Measurements from ENCODE around the gene PAFAH1B2.
A peak's percentile ranks its signal among the peaks of the same experiment; 100 is the strongest.

DNA sequence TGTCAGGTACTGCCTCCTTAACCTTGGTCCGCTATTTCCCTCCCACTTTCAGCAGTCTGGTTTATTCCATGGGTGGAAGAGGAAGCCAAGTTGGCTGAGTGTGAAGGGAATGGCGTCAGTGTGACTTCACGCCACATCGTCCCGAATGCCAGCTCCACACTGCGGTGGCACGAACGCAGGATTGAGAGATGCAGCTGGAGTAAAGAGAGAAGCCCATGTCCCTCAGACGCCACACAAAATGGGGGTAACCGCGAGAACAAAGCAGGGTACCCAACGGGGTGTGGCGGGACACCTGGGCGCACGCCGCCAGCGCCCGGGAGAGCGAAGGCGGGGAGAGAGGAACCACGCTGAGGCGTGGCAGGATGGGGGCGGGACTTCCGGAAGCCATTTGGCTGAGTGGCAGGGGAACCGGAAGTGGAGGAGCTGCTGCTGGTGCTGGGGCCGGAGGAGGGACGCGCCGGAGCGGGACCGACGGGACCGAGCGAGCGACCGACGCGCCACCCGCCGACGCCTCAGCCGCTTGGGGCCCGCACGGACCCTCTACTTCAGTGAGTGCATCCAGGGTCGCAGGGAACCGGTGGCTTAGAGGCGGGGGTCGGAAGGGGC, at the start of gene PAFAH1B2:
- TF ChIP-seq, protein P1, sequence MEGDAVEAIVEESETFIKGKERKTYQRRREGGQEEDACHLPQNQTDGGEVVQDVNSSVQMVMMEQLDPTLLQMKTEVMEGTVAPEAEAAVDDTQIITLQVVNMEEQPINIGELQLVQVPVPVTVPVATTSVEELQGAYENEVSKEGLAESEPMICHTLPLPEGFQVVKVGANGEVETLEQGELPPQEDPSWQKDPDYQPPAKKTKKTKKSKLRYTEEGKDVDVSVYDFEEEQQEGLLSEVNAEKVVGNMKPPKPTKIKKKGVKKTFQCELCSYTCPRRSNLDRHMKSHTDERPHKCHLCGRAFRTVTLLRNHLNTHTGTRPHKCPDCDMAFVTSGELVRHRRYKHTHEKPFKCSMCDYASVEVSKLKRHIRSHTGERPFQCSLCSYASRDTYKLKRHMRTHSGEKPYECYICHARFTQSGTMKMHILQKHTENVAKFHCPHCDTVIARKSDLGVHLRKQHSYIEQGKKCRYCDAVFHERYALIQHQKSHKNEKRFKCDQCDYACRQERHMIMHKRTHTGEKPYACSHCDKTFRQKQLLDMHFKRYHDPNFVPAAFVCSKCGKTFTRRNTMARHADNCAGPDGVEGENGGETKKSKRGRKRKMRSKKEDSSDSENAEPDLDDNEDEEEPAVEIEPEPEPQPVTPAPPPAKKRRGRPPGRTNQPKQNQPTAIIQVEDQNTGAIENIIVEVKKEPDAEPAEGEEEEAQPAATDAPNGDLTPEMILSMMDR (IDR thresholded peaks at IDR 0.05; ENCODE audit: poor library complexity, severe bottlenecking) = no peak
- no peak for TF ChIP-seq SMC3 (conservative IDR thresholded peaks at IDR 0.05; ENCODE audit: poor library complexity)
- no peak for TF ChIP-seq POLR2AphosphoS5 (IDR thresholded peaks at IDR 0.05)
- TF ChIP-seq EP300 (conservative IDR thresholded peaks at IDR 0.05; ENCODE audit: poor library complexity, severe bottlenecking) = peak; percentile 64
- no peak for TF ChIP-seq EZH2 (IDR thresholded peaks at IDR 0.05; ENCODE audit: borderline replicate concordance, insufficient read depth, low read length, poor library complexity, severe bottlenecking)
- TF ChIP-seq, protein P2, sequence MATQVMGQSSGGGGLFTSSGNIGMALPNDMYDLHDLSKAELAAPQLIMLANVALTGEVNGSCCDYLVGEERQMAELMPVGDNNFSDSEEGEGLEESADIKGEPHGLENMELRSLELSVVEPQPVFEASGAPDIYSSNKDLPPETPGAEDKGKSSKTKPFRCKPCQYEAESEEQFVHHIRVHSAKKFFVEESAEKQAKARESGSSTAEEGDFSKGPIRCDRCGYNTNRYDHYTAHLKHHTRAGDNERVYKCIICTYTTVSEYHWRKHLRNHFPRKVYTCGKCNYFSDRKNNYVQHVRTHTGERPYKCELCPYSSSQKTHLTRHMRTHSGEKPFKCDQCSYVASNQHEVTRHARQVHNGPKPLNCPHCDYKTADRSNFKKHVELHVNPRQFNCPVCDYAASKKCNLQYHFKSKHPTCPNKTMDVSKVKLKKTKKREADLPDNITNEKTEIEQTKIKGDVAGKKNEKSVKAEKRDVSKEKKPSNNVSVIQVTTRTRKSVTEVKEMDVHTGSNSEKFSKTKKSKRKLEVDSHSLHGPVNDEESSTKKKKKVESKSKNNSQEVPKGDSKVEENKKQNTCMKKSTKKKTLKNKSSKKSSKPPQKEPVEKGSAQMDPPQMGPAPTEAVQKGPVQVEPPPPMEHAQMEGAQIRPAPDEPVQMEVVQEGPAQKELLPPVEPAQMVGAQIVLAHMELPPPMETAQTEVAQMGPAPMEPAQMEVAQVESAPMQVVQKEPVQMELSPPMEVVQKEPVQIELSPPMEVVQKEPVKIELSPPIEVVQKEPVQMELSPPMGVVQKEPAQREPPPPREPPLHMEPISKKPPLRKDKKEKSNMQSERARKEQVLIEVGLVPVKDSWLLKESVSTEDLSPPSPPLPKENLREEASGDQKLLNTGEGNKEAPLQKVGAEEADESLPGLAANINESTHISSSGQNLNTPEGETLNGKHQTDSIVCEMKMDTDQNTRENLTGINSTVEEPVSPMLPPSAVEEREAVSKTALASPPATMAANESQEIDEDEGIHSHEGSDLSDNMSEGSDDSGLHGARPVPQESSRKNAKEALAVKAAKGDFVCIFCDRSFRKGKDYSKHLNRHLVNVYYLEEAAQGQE (IDR thresholded peaks at IDR 0.05; ENCODE audit: borderline replicate concordance) = peak; percentile 72
- peak; percentile 97 for TF ChIP-seq MXI1 (conservative IDR thresholded peaks at IDR 0.05; ENCODE audit: poor library complexity, severe bottlenecking)
- TF ChIP-seq TAF1 (IDR thresholded peaks at IDR 0.05; ENCODE audit: low read depth) = peak; percentile 96
